ENCODE results near the gene TCF15. TPM values are rescaled to one million over a fixed set of nuclear protein-coding genes. Genes with fewer than 3 reads are reported as not detected.

TCF15 gene
- total and polyA plus RNA-seq, 2 of the 13 experiments (the other 11 are each of a cell fraction or from before 2014, with no cell fraction given), result not detected

GRCh38 chr20:635893-636338, 25.8 kb upstream of the TCF15 start:
- Histone ChIP-seq H3K9me3 (ENCODE audit: low read length) (no peaks in the 10 kb centered on the region), H3K27ac (ENCODE audit: extremely low read length, insufficient read depth, low read length) (no peak overlapping the region), H3K9ac (ENCODE audit: insufficient read depth, low read depth, low read length) (no peak overlapping the region), H3K27me3 (ENCODE audit: control insufficient read depth in 1 of 2, insufficient read depth in 2 of 2, low read length in 2 of 2) (peaks cover 14 to 51% of the 10 kb centered on the region in 2 experiments), H3K79me2 (ENCODE audit: insufficient read depth, low read length) (no peaks in the 10 kb centered on the region), H2AFZ (ENCODE audit: low read length) (no peak overlapping the region), H3K4me1 (ENCODE audit: insufficient read depth, low read length) (peaks cover 8% of the 10 kb centered on the region), H4K20me1 (ENCODE audit: insufficient read depth, low read length) (no peaks in the 10 kb centered on the region), H3K4me3 (replicated peaks in 1 of 3; ENCODE audit: insufficient read depth in 1 of 3, low read depth in 2 of 3, low read length in 3 of 3) (no peak overlapping the region), H3K36me3 (replicated peaks in 1 of 2; ENCODE audit: control insufficient read depth in 1 of 2, insufficient read depth in 2 of 2, low read length in 2 of 2) (no peaks in the 10 kb centered on the region), H3K4me2 (ENCODE audit: low read depth, low read length) (no peak overlapping the region)
- no TSS peak for BruUV-seq (replicated peaks)
- DNase-seq (ENCODE audit: low spot score) (no peak), FAIRE-seq (no peak), ATAC-seq (no peak)
- CTCF ChIA-PET (ENCODE audit: low intra/inter-chr PET ratio, low total read pairs), result no interaction called here
- in situ Hi-C loops (cut with HindIII; ENCODE audit: extremely low pct_ligation_motif_present, low pct_unique_long_range_greater_than_20kb), result no loop called here
- POLR2A ChIA-PET, result interaction anchor here (0.6 kb wide), 1 partner anchor 13 kb away, joined by 3 read pairs; no protein-coding TSS in a partner anchor
- TF ChIP-seq ZNF724P (CRISPR knock-in tag; IDR thresholded peaks at IDR 0.05; ENCODE audit: borderline replicate concordance) (no peak), NCOA1 (CRISPR knock-in tag; IDR thresholded peaks at IDR 0.05) (no peak), CEBPZ (IDR thresholded peaks at IDR 0.05; ENCODE audit: low read length) (no peak), ZNF761 (CRISPR knock-in tag; conservative IDR thresholded peaks at IDR 0.05) (no peak), SAP130 (CRISPR knock-in tag; IDR thresholded peaks at IDR 0.05; ENCODE audit: low read depth) (no peak), NCOR1 (IDR thresholded peaks at IDR 0.05; ENCODE audit: borderline replicate concordance, low read length) (no peak), ZNF441 (CRISPR knock-in tag; IDR thresholded peaks at IDR 0.05; ENCODE audit: borderline replicate concordance) (no peak), ZFP62 (CRISPR knock-in tag; IDR thresholded peaks at IDR 0.05) (no peak), ETV5 (CRISPR knock-in tag; IDR thresholded peaks at IDR 0.05; ENCODE audit: borderline replicate concordance) (no peak)
- 12% methylated on average over 7 of the region's 7 CpGs for WGBS (ENCODE audit: low lambda C conversion rate)
- intact Hi-C loops (cut with micrococcal nuclease; ENCODE audit: unreplicated experiment), result no loop called here

Measured in HepG2 (cell line).